K562 (cell line): ENCODE data around the gene SDC1. TPM values are rescaled to one million over a fixed set of nuclear protein-coding genes. Genes with fewer than 3 reads are reported as not detected.

Experiments
- ADNP ChIP-seq: fragments of 200-800 bp; sonication (Bioruptor generic); IDR thresholded peaks from 2 replicates; pipeline ENCODE4 v1.6.1; 2016; ENCODE audit warnings: missing genetic modification characterization, missing compliant biosample characterization
- CBX1 ChIP-seq: sonication (generic); IDR thresholded peaks from 2 replicates; pipeline ENCODE4 v1.6.1; 2016; ENCODE audit warnings: antibody characterized with exemption, low read depth, mild to moderate bottlenecking
- HDAC6 ChIP-seq: IDR thresholded peaks from 2 replicates; pipeline ENCODE4 v1.6.1; 2012; ENCODE audit warnings: low read depth, mild to moderate bottlenecking, control low read depth, inconsistent platforms, low read length, moderate library complexity
- MAX ChIP-seq: sonication (generic); formaldehyde crosslinking; IDR thresholded peaks from 2 replicates; pipeline ENCODE4 v1.9.0; 2022; ENCODE audit warnings: mild to moderate bottlenecking, missing genetic modification reagents
- NELFE ChIP-seq: IDR thresholded peaks from 2 replicates; pipeline ENCODE4 v1.6.1; 2011; ENCODE audit warnings: mild to moderate bottlenecking; ENCODE audit not compliant: insufficient read depth, insufficient read length
- ZFP36 ChIP-seq: fragments of 150-350 bp; IDR thresholded peaks from 2 replicates; pipeline ENCODE4 v1.6.1; 2018; ENCODE audit warnings: low read length, low read depth; ENCODE audit not compliant: partially characterized antibody
- polyA plus RNA-seq, 8 experiments: library from polyadenylated mRNA; depleted of rRNA in 4 of 8; stranded (reverse) in 5 of 8; unstranded in 3 of 8; fragments of >200 nt; fragmentation: Nextera tagmentation in 2 of 8; fragmentation: Illumina TruSeq in 1 of 8; extraction: Ambion mirVana in 2 of 8; extraction: Trizol in 1 of 8; gene quantifications; 2 replicates each; pipeline versions ENCODE4 v1.2.1 to v1.2.3, GENCODE V29; 2011 to 2014; ENCODE audit warnings: inconsistent platforms in 1 of 8, missing spikeins in 1 of 8
- total RNA-seq, 7 experiments: library from RNA; depleted of rRNA in 6 of 7; stranded (reverse); fragments of >200 nt in 6 of 7; fragmentation: Illumina TruSeq in 2 of 7; extraction: Trizol in 2 of 7; gene quantifications; 2 replicates each; pipeline versions ENCODE4 v1.2.1 to v1.2.3, GENCODE V29; 2011 to 2021; ENCODE audit warnings: low replicate concordance in 1 of 7
- TF ChIP-seq, protein P1 (sequence below), 2 experiments: fragments of 450-650 bp in 1 of 2; sonication (generic) in 1 of 2; formaldehyde crosslinking in 1 of 2; IDR thresholded peaks; 2 replicates each; pipeline versions ENCODE4 v1.7.1 to v1.9.0; 2016 to 2022; ENCODE audit warnings: inconsistent platforms in 1 of 2, mild to moderate bottlenecking in 1 of 2, missing genetic modification reagents in 1 of 2

The SDC1 gene
- total and polyA plus RNA-seq, 9 of the 15 experiments (the other 6 are each of a cell fraction or from before 2014, with no cell fraction given) = 0.06 to 2.7 (median 0.49) TPM

- TF ChIP-seq, protein P1, sequence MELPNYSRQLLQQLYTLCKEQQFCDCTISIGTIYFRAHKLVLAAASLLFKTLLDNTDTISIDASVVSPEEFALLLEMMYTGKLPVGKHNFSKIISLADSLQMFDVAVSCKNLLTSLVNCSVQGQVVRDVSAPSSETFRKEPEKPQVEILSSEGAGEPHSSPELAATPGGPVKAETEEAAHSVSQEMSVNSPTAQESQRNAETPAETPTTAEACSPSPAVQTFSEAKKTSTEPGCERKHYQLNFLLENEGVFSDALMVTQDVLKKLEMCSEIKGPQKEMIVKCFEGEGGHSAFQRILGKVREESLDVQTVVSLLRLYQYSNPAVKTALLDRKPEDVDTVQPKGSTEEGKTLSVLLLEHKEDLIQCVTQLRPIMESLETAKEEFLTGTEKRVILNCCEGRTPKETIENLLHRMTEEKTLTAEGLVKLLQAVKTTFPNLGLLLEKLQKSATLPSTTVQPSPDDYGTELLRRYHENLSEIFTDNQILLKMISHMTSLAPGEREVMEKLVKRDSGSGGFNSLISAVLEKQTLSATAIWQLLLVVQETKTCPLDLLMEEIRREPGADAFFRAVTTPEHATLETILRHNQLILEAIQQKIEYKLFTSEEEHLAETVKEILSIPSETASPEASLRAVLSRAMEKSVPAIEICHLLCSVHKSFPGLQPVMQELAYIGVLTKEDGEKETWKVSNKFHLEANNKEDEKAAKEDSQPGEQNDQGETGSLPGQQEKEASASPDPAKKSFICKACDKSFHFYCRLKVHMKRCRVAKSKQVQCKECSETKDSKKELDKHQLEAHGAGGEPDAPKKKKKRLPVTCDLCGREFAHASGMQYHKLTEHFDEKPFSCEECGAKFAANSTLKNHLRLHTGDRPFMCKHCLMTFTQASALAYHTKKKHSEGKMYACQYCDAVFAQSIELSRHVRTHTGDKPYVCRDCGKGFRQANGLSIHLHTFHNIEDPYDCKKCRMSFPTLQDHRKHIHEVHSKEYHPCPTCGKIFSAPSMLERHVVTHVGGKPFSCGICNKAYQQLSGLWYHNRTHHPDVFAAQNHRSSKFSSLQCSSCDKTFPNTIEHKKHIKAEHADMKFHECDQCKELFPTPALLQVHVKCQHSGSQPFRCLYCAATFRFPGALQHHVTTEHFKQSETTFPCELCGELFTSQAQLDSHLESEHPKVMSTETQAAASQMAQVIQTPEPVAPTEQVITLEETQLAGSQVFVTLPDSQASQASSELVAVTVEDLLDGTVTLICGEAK (IDR thresholded peaks at IDR 0.05) = no peak
- TF ChIP-seq, protein P1 (CRISPR knock-in tag; IDR thresholded peaks at IDR 0.05) = 0 out of 2 replicates have a peak, but pooled peaks have one; percentile 37
- peak; percentile 50; the same call in 1 of the 2 replicates for TF ChIP-seq ADNP (tag)
- no peak for TF ChIP-seq NELFE
- TF ChIP-seq ZFP36 = no peak
- TF ChIP-seq HDAC6 = 0 out of 2 replicates have a peak, but pooled peaks have one; percentile 44
- TF ChIP-seq CBX1 = peak; percentile 66; the same call in 1 of the 2 replicates
- TF ChIP-seq MAX (CRISPR knock-in tag) = peak; percentile 51; the same call in 1 of the 2 replicates
These were observed 60.0 kb downstream of the SDC1 start (continued) for GRCh38 chr2:20164734-20165478.
